ENCODE data around the gene SLC35E3.

DNA sequence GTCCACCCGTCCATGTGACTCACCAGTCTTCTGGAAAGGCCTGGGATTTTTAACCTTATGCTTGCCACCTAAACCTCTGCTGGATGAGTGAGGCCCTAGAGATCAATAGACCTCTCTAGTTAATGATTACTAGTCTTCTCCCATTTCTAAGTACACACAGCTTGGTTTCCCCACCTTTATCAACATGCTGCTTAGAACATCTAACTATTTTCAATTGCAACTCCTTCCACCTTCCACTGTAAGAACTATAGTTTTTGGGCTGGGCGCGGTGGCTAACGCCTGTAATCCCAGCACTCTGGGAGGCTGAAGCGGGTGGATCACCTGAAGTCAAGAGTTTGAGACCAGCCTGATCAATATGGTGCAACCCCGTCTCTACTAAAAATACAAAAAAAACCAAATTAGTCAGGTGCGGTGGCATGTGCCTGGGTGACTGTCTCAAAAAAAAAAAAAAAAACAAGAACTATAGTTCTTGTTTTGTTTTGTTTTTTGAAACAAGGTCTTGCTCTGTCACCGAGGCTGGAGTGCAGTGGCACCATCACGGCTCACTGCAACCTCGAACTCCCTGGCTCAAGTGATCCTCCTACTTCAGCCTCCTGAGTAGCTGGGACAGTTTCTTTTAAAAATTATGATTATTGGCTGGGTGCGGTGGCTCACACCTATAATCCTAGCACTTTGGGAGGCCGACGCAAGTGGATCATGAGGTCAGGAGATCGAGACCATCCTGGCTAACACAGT, 43.3 kb downstream of the SLC35E3 start:
- TF ChIP-seq EZH2 (IDR thresholded peaks at IDR 0.05; ENCODE audit: insufficient read depth, poor library complexity, severe bottlenecking): no peak
- TF ChIP-seq EZH2phosphoT487 (IDR thresholded peaks at IDR 0.05; ENCODE audit: insufficient read depth, low read depth): no peak
